ENCODE results near the gene ACTA1.
"Not testable (repeated sequence)": the region's sequence is repeated elsewhere in the genome, so short reads cannot be mapped to it uniquely, and the experiment has no call there.

Gene ACTA1

DNA sequence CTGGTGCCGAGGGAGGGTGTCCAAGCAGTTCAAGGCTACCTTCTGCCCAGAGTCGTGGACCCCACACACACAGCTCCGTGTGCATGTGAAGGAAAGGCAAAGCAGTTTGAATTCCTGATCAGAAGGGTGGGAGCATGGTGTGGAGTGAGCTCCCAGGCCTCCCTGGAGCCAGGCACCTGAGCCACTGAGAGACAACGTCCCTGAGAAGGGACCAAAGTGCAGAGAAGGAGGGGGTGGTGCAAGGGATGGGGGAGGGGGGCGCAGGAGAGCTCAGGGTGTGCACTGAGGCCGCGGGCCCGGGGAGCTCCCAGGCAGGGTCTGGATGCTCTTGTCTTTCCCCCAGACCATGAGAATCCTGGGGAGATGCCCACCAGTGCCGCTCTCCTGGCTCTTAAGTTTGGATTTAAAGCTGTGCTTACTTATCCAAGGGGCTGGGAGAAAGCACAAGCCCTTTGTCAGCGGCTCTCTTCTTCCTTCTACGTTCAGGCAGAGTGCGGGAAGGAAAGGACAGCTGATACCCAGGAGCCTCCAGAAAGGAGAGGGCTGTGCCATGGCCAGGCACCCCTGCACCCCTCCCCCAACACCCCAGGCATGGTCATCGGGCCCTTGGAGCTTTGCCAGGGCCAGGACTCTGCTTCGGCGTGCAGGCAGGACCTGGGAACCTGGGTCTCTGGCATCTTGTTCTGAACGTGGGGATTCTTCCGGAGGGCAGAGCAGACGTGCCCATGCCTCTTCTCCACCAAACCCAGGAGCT is 24.1 kb downstream of the ACTA1 start:
- H3K4me3 Mint-ChIP-seq, result no peak overlapping the region
- no peak overlapping the region for H3K27ac Mint-ChIP-seq
- H3K27me3 Mint-ChIP-seq, result peaks cover 70% of the 10 kb centered on the region
- H3K9me3 Mint-ChIP-seq, result no peaks in the 10 kb centered on the region
- intact Hi-C loops (cut with micrococcal nuclease), result no loop called here
- H3K36me3 Mint-ChIP-seq (ENCODE audit: low read depth), result no peaks in the 10 kb centered on the region
- H3K4me1 Mint-ChIP-seq (ENCODE audit: low read depth), result peaks cover 33% of the 10 kb centered on the region

- no peaks in the 10 kb centered on the region for H3K36me3 Mint-ChIP-seq (ENCODE audit: low read depth)
- peaks cover 79% of the 10 kb centered on the region for H3K27me3 Mint-ChIP-seq
- intact Hi-C loops (cut with micrococcal nuclease), result no loop called here
- H3K9me3 Mint-ChIP-seq, result no peaks in the 10 kb centered on the region
- no peak overlapping the region for H3K27ac Mint-ChIP-seq
- peaks cover 33% of the 10 kb centered on the region for H3K4me1 Mint-ChIP-seq (ENCODE audit: low read depth)
- no peak overlapping the region for H3K4me3 Mint-ChIP-seq
Measured at GRCh38 chr1:229408458-229409037, 25.3 kb downstream of the ACTA1 start.

DNA sequence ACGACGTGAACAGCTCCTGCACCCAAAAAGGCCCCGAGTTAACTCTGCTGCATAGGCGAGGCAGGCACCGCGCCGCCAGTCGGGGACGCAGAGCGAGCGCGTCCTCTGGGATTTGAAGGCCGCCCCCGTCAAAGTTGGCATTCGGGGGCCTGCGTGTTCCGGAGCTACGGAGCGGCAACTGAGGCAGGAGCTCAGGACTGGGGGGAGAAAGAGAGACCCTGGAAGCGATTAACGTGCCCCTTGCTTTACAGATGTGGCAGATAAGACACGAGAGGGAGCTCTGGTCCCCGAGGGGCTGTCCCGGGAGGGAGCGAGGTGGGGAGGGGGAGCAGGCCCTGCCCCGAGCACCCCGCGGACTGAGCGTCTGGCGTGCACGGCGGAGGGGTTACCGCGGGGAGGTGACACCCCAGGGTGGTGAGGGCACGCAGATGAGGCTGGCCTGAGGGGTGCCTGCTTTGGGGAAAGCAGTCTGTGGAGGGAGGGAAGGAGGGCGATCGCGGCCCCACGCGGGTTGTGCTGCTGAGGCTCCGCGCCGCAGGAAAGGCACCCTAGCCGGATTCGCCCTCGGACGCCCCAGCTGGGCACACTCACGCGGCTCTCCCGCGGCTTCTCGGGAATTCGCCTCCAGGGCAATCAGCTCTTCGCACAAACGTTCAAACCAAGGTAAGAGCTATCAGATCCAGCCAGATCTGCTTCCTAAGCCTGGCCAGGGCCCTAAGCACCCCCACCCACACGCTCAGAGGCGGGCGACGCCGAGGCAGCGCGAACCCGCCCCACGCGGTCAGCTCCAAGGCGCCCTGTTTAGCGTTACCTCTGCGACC is 26.5 kb downstream of the ACTA1 start:
- intact Hi-C loops (cut with micrococcal nuclease), result no loop called here
- Mint-ChIP-seq H3K4me1 (ENCODE audit: low read depth) (peaks cover 33% of the 10 kb centered on the region), H3K27ac (no peak overlapping the region), H3K9me3 (no peaks in the 10 kb centered on the region), H3K36me3 (ENCODE audit: low read depth) (no peaks in the 10 kb centered on the region), H3K27me3 (peaks cover 78% of the 10 kb centered on the region), H3K4me3 (peak overlapping the region; percentile 65)

DNA sequence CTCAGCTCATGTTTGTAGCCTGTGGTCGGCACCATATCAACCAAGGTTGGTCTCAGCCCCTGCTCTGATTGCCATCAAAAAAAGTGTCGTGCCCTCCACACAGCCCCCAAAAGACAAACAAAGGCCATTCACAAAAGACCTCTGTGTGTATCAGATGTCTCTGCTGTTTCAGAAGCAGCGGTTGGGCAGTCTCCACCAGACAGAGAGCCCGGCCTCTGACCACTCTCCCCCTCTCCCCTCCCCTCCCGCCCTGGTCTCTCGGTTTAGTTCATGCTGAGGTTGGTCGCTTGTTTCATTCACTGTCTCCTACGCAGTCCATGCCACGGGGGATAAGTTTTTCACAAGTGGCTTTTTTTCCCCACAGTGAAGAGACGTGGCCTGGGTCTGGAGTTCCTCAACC is 27.1 kb downstream of the ACTA1 start:
- Mint-ChIP-seq H3K36me3 (ENCODE audit: low read depth) (no peaks in the 10 kb centered on the region), H3K27me3 (peaks cover 83% of the 10 kb centered on the region), H3K9me3 (no peaks in the 10 kb centered on the region), H3K27ac (no peak overlapping the region), H3K4me3 (peak overlapping the region; percentile 65), H3K4me1 (ENCODE audit: low read depth) (peaks cover 33% of the 10 kb centered on the region)
- intact Hi-C loops (cut with micrococcal nuclease), result no loop called here

DNA sequence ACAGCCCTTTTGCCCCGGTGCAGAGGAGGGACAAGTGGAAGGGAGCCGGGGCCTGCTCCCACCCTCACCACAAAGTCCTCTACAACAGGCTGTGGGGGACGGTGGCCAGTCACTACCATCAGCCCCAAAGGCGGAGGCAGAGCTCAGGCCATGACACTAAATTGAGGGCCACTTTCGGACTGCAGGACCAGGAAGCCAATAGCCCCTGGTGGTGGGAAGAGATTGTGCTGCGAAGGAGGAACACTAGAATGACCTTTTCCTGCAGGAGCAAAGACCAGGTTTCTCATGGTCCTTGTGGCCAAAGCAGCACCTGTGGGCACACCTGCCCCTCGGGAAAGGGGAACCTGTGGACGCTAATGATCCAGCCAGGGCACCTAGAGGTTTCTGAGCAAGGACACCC is 30.3 kb downstream of the ACTA1 start:
- H3K4me3 Mint-ChIP-seq, result no peak overlapping the region
- no peaks in the 10 kb centered on the region for H3K9me3 Mint-ChIP-seq
- no peaks in the 10 kb centered on the region for H3K36me3 Mint-ChIP-seq (ENCODE audit: low read depth)
- H3K27ac Mint-ChIP-seq, result no peak overlapping the region
- intact Hi-C loops (cut with micrococcal nuclease), result no loop called here
- peaks cover 15% of the 10 kb centered on the region for H3K4me1 Mint-ChIP-seq (ENCODE audit: low read depth)
- H3K27me3 Mint-ChIP-seq, result peaks cover 71% of the 10 kb centered on the region

DNA sequence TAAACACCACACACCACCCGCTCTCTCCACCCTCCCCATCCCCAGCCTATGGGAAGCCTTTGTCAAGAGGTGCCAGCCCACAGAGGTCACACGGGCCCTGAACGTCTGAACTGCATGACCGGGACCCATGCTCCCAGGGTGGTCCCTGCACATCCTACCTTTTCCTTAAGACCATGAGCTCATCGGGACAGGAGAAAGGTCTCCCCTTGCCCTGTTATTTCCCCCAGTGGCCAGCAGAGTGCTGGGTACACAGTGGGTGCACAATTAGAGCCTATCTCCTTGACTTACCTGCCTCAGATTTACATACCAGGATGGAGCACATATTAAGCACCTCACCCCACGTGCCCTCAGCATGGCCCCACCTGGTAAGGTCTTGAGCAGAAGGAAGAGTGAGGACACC is 30.9 kb downstream of the ACTA1 start:
- Mint-ChIP-seq H3K27ac (no peak overlapping the region), H3K9me3 (no peaks in the 10 kb centered on the region), H3K4me1 (ENCODE audit: low read depth) (peaks cover 15% of the 10 kb centered on the region), H3K4me3 (no peak overlapping the region), H3K27me3 (peaks cover 68% of the 10 kb centered on the region), H3K36me3 (ENCODE audit: low read depth) (no peaks in the 10 kb centered on the region)
- intact Hi-C loops (cut with micrococcal nuclease), result no loop called here

- H3K27ac Mint-ChIP-seq; intact Hi-C loops (cut with micrococcal nuclease); H3K4me1 Mint-ChIP-seq (ENCODE audit: low read depth); H3K4me3 Mint-ChIP-seq; H3K36me3 Mint-ChIP-seq (ENCODE audit: low read depth); H3K9me3 Mint-ChIP-seq: not testable (repeated sequence)
- H3K27me3 Mint-ChIP-seq, result peaks cover 66% of the 10 kb centered on the region
Measured at GRCh38 chr1:229402329-229402728, 31.6 kb downstream of the ACTA1 start.

DNA sequence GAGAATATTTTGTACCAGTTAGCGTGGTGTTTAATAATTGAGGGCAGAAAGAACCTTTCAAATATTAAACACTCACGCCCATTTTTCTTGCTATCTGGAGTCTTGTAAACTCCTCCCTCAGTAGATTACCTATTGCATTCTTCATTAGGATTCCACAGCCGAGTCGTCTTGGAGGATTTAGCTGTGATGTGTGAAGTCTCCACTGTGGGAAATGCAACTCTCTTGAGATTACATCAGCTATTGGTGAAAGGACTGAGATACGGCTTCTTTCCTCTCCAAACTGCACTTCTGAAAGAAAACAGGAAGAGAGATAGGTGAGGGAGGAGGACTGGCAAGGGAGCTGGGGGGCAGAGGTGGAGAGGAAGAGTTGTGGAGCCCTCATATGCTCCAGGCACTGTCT is 36.1 kb downstream of the ACTA1 start:
- Mint-ChIP-seq H3K36me3 (ENCODE audit: low read depth) (no peaks in the 10 kb centered on the region), H3K4me1 (ENCODE audit: low read depth) (no peaks in the 10 kb centered on the region), H3K9me3 (no peaks in the 10 kb centered on the region), H3K27me3 (peaks cover 57% of the 10 kb centered on the region), H3K27ac (no peak overlapping the region), H3K4me3 (no peak overlapping the region)
- intact Hi-C loops (cut with micrococcal nuclease), result no loop called here

- Mint-ChIP-seq H3K9me3 (no peaks in the 10 kb centered on the region), H3K4me1 (ENCODE audit: low read depth) (no peaks in the 10 kb centered on the region), H3K4me3 (no peak overlapping the region), H3K27me3 (peaks cover 54% of the 10 kb centered on the region), H3K36me3 (ENCODE audit: low read depth) (no peaks in the 10 kb centered on the region), H3K27ac (no peak overlapping the region)
- intact Hi-C loops (cut with micrococcal nuclease), result no loop called here
Measured at GRCh38 chr1:229396585-229397206, 37.2 kb downstream of the ACTA1 start.

- intact Hi-C loops (cut with micrococcal nuclease); H3K36me3 Mint-ChIP-seq (ENCODE audit: low read depth); H3K9me3 Mint-ChIP-seq; H3K4me1 Mint-ChIP-seq (ENCODE audit: low read depth); H3K27ac Mint-ChIP-seq; H3K4me3 Mint-ChIP-seq: not testable (repeated sequence)
- peaks cover 53% of the 10 kb centered on the region for H3K27me3 Mint-ChIP-seq
Measured at GRCh38 chr1:229394517-229394916, 39.4 kb downstream of the ACTA1 start.

DNA sequence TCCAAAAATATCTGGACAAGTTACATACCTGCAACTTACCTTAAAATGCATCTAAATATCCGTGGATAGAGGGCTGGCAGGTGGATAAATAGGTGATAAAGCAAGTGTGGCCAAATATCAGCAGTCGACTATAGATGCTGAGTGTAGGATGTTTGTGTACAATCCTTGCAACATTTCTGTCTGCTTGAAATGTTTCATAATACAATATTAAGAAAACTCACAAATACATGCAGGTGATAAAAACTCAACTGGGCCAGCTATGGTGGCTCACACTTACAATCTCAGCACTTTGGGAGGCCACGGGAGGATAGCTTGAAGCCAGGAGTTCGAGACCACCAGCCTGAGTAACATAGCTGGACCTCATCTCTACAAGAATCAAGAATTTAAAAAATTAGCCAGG is 41.0 kb downstream of the ACTA1 start:
- peaks cover 51% of the 10 kb centered on the region for H3K27me3 Mint-ChIP-seq
- no peaks in the 10 kb centered on the region for H3K9me3 Mint-ChIP-seq
- H3K4me1 Mint-ChIP-seq (ENCODE audit: low read depth), result no peaks in the 10 kb centered on the region
- H3K4me3 Mint-ChIP-seq, result no peak overlapping the region
- intact Hi-C loops (cut with micrococcal nuclease), result no loop called here
- no peaks in the 10 kb centered on the region for H3K36me3 Mint-ChIP-seq (ENCODE audit: low read depth)
- H3K27ac Mint-ChIP-seq, result no peak overlapping the region

GRCh38 chr1:229390130-229390529 is 43.8 kb downstream of the ACTA1 start:
- no peak overlapping the region for H3K27ac Mint-ChIP-seq
- peaks cover 37% of the 10 kb centered on the region for H3K27me3 Mint-ChIP-seq
- H3K4me1 Mint-ChIP-seq (ENCODE audit: low read depth), result no peaks in the 10 kb centered on the region
- no peaks in the 10 kb centered on the region for H3K9me3 Mint-ChIP-seq
- H3K36me3 Mint-ChIP-seq (ENCODE audit: low read depth), result no peaks in the 10 kb centered on the region
- no peak overlapping the region for H3K4me3 Mint-ChIP-seq
- intact Hi-C loops (cut with micrococcal nuclease), result no loop called here

DNA sequence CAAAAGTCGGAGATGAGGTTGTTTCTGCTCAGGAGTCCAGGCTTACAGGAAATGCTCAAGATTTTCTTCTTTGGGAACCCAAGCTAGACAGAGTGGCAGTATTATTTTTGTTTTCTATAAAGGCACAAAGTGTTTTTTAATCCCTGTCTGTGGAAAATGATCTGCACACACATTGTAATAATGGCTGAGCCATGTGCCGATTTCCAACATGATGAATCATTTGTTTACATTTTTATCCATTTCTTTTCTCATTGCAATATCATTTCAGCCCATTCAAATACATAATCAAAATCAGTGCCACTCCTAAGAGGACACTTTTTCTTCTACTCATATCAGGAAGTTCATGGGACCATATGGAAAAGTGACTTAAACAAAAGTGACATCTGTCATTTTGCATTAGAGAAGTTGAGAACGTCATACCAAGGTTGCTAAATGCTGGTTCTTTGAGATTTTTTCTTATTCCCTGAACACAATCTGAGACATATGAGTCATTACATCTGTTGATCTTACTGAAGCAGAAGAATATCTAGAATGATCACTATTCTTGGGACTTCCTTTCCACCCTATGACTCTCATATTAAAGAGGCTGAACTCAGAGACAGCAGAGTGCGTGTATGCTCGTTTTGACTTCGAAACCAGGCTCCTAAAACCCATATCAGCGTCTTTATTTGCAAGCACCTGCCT is 44.9 kb downstream of the ACTA1 start:
- intact Hi-C loops (cut with micrococcal nuclease), result no loop called here
- Mint-ChIP-seq H3K27me3 (peaks cover 32% of the 10 kb centered on the region), H3K27ac (no peak overlapping the region)

More for the DNA sequence above, 44.9 kb downstream of the ACTA1 start:
- H3K9me3 Mint-ChIP-seq, result no peaks in the 10 kb centered on the region
- H3K4me3 Mint-ChIP-seq, result no peak overlapping the region
- no peaks in the 10 kb centered on the region for H3K4me1 Mint-ChIP-seq (ENCODE audit: low read depth)
- H3K36me3 Mint-ChIP-seq (ENCODE audit: low read depth), result no peaks in the 10 kb centered on the region
